Measurements from ENCODE around the gene DBNL.

DNA sequence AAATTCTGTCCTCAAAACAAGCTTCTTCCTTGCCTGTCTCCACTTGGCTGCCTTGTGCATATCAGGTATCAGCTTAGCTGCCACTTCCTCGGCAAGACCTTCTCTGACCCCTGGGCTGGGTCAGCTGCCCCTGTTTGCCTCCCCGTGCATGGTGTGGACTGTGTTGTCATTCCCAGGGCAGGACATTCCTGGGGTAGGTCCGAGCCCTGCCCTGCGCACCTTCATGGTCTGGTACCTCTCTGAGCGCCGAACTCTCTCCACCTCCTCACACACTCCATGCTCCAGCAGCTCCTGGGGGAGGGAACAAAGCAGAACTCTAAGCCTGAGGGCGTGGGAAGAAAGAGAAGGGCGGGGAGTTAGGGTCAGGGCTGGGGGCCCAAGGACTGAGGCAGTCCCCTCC, 34.0 kb downstream of the DBNL start:
- no peak for TF ChIP-seq POLR2AphosphoS5 (IDR thresholded peaks at IDR 0.05)
- TF ChIP-seq, protein P1, sequence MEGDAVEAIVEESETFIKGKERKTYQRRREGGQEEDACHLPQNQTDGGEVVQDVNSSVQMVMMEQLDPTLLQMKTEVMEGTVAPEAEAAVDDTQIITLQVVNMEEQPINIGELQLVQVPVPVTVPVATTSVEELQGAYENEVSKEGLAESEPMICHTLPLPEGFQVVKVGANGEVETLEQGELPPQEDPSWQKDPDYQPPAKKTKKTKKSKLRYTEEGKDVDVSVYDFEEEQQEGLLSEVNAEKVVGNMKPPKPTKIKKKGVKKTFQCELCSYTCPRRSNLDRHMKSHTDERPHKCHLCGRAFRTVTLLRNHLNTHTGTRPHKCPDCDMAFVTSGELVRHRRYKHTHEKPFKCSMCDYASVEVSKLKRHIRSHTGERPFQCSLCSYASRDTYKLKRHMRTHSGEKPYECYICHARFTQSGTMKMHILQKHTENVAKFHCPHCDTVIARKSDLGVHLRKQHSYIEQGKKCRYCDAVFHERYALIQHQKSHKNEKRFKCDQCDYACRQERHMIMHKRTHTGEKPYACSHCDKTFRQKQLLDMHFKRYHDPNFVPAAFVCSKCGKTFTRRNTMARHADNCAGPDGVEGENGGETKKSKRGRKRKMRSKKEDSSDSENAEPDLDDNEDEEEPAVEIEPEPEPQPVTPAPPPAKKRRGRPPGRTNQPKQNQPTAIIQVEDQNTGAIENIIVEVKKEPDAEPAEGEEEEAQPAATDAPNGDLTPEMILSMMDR (IDR thresholded peaks at IDR 0.05): no peak
